WTC11 (cell line): ENCODE results near the gene IRF2BP1.
"Not testable (repeated sequence)": the region's sequence is repeated elsewhere in the genome, so short reads cannot be mapped to it uniquely, and the experiment has no call there.

ENCODE experiments used
- CTCF ChIP-seq: fragments of 200-600 bp; IDR thresholded peaks from 2 replicates; pipeline ENCODE4 v1.8.0; 2022; ENCODE audit warnings: antibody characterized with exemption
- JUN ChIP-seq: sonication (generic); formaldehyde crosslinking; IDR thresholded peaks from 2 replicates; pipeline ENCODE4 v1.8.0; 2023; ENCODE audit warnings: mild to moderate bottlenecking, missing genetic modification reagents
- NR1H2 ChIP-seq: sonication (generic); formaldehyde crosslinking; IDR thresholded peaks from 2 replicates; pipeline ENCODE4 v1.9.0; 2021; ENCODE audit warnings: mild to moderate bottlenecking, moderate library complexity, missing genetic modification reagents
- TEAD4 ChIP-seq: sonication (generic); formaldehyde crosslinking; IDR thresholded peaks from 2 replicates; pipeline ENCODE4 v1.8.0; 2022; ENCODE audit warnings: mild to moderate bottlenecking, missing genetic modification reagents
- TF ChIP-seq, protein P1 (sequence below): sonication (generic); formaldehyde crosslinking; IDR thresholded peaks from 2 replicates; pipeline ENCODE4 v1.8.1; 2022; ENCODE audit warnings: mild to moderate bottlenecking, moderate library complexity, missing genetic modification reagents
- TF ChIP-seq, protein P2 (sequence below): sonication (generic); formaldehyde crosslinking; IDR thresholded peaks from 2 replicates; pipeline ENCODE4 v1.8.1; 2022; ENCODE audit warnings: low read depth, missing genetic modification reagents, borderline replicate concordance

GRCh38 chr19:45895983-45896599 is 10.2 kb upstream of the IRF2BP1 start:
- TF ChIP-seq, protein P1, sequence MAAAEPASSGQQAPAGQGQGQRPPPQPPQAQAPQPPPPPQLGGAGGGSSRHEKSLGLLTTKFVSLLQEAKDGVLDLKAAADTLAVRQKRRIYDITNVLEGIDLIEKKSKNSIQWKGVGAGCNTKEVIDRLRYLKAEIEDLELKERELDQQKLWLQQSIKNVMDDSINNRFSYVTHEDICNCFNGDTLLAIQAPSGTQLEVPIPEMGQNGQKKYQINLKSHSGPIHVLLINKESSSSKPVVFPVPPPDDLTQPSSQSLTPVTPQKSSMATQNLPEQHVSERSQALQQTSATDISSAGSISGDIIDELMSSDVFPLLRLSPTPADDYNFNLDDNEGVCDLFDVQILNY (CRISPR knock-in tag) = not testable (repeated sequence)
- TF ChIP-seq NR1H2 (CRISPR knock-in tag); CTCF; JUN (CRISPR knock-in tag); TEAD4 (CRISPR knock-in tag): not testable (repeated sequence)
- TF ChIP-seq, protein P2, sequence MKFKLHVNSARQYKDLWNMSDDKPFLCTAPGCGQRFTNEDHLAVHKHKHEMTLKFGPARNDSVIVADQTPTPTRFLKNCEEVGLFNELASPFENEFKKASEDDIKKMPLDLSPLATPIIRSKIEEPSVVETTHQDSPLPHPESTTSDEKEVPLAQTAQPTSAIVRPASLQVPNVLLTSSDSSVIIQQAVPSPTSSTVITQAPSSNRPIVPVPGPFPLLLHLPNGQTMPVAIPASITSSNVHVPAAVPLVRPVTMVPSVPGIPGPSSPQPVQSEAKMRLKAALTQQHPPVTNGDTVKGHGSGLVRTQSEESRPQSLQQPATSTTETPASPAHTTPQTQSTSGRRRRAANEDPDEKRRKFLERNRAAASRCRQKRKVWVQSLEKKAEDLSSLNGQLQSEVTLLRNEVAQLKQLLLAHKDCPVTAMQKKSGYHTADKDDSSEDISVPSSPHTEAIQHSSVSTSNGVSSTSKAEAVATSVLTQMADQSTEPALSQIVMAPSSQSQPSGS = not testable (repeated sequence)
